ENCODE data around the gene MYO18A.

DNA sequence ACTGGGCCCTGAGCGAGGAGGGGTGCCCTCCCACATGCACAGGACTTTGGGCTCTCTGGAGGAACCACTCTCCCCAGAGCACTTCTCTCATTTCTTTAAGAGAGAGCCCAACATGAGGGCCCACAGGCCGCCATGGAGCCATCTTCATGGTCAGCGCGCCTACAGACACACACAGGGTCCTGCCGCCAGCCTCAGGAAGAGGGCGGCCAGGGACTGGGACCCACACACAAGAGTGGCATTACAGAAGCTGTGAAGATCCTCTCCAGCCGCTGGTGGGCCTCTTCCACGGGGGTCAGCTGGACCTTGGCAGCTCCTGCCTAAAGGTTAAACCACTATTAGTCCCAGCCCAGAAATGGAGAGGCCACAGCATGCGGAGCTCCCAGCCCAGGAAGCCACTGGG lies 54.5 kb downstream of the MYO18A start:
- TF ChIP-seq SUZ12 (IDR thresholded peaks at IDR 0.05; ENCODE audit: extremely low read depth, insufficient read depth, insufficient read length) (no peak), YY1 (IDR thresholded peaks at IDR 0.05; ENCODE audit: insufficient read depth, insufficient read length) (no peak), ZNF274 (IDR thresholded peaks at IDR 0.05; ENCODE audit: low read depth, low read length) (no peak)
